GM18519 (cell line): ENCODE results near the gene TMEM254.
"Not testable (repeated sequence)": the region's sequence is repeated elsewhere in the genome, so short reads cannot be mapped to it uniquely, and the experiment has no call there.

Source experiments
- ATAC-seq: cut with Tn5 transposase; IDR thresholded peaks from one replicate; pipeline ENCODE4 v1.9.1; 2021; ENCODE audit warnings: mild to moderate bottlenecking, moderate library complexity; ENCODE audit not compliant: unreplicated experiment, low FRiP score

TMEM254 gene

DNA sequence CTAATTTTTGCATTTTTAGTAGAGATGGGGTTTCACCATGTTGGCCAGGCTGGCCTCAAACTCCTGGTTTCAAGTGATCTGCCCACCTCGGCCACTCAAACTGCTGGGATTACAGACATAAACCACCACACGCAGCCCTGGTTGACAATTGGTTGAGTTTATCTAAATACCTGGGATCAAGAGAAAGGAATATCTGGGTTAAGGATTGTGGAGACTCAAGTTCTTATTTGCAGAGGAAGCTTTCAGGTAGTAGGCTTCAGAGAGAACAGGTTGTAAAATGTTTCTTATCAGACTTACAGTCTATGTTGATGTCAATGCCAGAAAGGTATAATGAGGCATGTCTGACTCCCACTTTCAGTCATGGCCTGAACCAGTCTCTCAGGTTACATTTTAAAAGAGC is 5.9 kb upstream of the TMEM254 start:
- no peak for ATAC-seq

DNA sequence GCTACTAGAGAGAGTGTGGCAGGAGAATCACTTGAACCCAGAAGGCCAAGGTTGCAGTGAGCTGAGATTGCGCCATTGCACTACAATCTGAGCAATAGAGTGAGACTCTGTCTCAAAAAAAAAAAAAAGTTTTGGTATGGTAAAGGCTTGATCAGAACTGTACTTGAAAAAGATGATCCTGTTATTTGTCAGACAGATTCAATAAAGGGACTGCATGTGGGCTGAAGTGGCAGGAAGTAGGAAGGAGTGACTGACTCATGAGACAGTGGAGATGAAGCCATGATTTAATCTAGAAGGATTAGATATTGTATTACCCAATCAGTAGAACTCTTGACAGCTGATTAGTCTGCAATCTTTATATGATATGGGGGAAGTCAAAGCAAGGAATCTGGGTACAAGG is 2.7 kb upstream of the TMEM254 start:
- ATAC-seq, result no peak

- no peak for ATAC-seq
Measured at GRCh38 chr10:80077869-80078447, 507 bp upstream of the TMEM254 start.

DNA sequence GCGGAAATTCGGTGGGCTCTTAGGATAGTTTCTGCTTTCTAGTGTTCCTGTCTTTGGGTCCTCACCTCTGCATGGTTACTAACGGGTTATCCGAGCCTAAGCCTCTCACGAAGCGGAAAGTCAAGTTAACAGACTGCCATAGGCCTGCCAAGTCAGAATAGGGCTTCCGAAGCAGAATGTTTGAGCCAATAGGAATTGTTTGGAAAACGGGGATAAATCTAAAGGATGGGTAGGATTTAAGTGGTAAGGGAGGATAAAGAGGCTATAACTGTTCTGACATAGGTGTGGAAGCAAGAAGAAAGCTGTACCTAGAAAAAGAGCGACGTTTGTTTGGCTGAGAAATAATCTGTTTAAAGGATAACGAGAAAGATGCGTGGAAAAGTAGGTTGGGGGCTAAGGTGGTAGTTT is 851 bp downstream of the TMEM254 start:
- no peak for ATAC-seq

DNA sequence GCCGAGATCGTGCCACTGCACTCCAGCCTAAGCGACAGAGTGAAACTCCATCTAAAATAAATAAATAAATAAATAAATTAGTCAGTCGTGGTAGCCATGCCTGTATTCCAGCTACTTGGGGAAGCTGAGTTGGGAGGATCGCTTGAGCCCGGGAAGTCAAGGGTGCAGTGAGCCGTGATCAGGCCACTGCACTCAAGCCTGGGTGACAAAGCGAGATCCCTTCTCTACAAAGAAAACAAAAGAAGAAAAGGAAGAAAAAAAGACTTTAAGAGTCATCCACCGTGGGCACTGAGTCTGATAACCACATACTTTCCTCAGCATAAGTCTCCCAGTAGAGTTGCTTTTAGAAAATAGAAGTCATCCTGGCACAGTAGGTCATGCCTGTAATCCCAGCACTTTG is 2.6 kb downstream of the TMEM254 start:
- no peak for ATAC-seq

DNA sequence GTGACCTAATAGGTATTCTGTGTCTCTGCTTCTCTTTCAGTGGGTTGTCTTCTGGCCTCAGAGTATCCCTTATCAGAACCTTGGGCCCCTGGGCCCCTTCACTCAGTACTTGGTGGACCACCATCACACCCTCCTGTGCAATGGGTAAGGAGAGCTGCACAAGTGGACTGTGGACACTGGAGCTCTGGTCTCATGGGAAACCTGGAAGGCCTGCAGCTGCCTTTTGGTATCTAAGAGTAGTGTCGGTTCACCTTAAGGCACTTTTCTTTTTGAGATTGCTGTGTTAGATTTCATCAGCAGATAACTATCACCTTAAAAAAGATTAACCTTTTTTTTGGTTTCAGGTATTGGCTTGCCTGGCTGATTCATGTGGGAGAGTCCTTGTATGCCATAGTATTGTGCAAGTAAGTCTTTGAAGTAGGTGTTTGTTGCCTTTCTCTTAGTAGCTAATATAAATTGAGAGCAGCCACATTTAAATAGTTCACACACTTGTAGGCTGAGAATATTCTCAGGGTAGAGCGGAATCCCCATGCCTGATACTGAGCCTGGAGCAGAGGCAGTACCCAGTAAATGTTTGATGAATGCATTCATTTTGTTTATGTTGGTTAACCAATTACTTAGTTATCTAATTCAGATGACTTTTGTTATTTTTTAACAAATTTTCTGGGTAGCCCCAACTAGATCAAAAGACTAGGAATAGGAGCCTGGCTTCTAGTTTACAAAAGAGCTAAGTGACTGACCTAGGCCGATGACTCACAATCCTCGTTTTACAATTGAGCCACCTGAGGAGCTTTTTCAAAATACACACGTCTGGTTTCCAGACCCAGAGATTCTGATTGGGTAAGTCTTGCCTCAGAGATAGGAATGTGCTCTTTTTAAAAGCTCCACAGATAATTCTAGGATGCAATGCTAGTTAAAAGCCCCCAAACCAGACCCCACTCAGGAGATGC is 3.6 kb downstream of the TMEM254 start:
- ATAC-seq, result no peak

- no peak for ATAC-seq
Measured at GRCh38 chr10:80090121-80090520, 11.7 kb downstream of the TMEM254 start.

DNA sequence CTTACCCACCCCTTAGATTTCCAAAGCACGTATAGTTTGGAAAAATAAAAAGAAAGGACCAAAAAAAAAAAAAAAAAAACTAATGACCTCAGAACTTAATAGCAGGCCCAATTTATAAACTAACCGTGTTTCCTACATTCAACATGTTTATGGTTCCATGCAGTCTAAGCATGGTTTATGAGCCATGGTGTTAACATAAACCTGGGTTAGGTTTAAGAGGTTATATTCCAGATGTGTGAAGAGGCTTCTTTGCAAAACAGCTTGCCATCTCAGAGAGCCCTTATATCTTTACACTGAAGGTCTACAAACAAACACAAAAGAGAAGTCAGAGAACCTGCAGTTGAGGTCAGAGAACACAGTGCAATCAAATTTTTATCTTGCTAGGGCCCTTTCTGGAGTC is 15.8 kb downstream of the TMEM254 start:
- ATAC-seq, result no peak

DNA sequence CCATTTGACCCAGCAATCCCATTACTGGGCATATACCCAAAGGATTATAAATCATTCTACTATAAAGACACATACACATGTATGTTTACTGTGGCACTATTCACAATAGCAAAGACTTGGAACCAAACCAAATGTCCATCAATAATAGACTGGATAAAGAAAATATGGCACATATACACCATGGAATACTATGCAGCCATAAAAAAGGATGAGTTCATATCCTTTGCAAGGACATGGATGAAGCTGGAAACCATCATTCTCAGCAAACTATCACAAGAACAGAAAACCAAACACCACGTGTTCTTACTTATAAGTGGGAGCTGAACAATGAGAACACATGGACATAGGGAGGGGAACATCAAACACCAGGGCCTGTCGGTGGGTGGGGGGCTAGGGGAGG is 19.8 kb downstream of the TMEM254 start:
- not testable (repeated sequence) for ATAC-seq

- not testable (repeated sequence) for ATAC-seq
Measured at GRCh38 chr10:80099295-80099694, 20.8 kb downstream of the TMEM254 start.

DNA sequence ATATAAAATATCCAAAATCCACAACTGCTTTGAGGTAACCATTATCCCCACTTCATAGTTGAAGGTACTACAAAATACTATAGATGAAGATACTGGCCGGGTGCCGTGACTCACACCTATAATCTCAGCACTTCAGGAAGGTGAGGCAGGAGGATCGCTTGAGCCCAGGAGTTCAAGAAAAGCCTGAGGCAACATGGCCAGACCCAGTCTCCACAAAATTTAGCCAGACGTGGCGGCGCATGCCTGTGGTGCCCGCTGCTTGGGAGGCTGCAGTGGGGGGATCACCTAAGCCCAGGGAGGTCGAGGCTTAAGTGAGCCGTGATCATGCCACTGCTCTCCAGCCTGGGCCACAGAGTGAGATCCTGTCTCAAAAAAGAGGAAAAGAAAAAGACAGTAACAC is 21.7 kb downstream of the TMEM254 start:
- ATAC-seq, result no peak

GRCh38 chr10:80100861-80101695 is 22.6 kb downstream of the TMEM254 start:
- no peak for ATAC-seq

- ATAC-seq, result peak; percentile 80
Measured at GRCh38 chr10:80104066-80104926, 25.8 kb downstream of the TMEM254 start.

DNA sequence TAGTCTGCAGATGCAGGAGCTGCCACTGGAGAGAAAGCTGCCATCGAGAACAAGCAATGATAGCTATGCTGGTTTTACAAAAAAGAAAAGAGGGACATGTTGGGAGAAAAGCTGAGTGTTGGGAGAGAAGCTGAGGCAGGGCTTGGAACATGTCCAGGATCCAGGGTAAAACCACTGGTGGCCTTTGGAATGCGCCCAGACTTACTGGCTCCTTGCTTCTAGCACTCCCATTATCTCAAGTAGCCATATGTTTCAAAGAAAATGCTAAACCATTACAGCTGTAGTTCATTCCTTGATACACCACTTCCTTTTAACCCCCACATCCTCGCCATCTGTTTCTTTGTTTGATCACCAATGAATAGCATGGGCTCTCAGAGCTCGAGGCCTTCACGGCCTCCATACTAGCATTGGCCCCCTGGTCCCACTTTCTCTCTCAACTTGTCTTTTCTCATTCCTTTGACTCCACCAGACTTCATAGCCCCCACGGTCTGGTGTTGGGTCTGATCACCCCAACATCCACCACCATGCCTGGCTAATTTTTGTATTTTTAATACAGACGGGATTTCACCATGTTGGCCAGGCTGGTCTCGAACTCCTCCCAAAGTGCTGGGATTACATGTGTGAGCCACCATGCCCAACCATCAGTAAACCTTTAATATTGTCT is 30.2 kb downstream of the TMEM254 start:
- no peak for ATAC-seq

- no peak for ATAC-seq
Measured at GRCh38 chr10:80110986-80111385, 32.5 kb downstream of the TMEM254 start.

DNA sequence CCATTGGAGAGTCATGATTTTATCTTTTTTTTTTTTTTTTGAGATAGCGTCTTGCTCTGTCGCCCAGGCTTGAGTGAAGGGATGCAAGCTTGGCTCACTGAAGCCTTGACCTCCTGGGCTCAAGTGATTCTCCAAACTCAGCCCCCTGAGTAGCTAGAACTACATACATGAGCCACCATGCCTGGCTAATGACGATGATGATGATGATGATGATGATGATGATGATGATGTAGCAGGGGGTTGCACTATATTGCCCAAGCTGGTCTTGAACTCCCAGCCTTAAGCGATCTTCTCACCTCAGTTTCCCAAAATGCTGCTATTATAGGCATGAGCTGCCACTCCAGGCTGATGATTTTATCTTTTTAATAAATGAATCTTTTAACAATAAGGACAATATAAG is 40.2 kb downstream of the TMEM254 start:
- ATAC-seq, result no peak

DNA sequence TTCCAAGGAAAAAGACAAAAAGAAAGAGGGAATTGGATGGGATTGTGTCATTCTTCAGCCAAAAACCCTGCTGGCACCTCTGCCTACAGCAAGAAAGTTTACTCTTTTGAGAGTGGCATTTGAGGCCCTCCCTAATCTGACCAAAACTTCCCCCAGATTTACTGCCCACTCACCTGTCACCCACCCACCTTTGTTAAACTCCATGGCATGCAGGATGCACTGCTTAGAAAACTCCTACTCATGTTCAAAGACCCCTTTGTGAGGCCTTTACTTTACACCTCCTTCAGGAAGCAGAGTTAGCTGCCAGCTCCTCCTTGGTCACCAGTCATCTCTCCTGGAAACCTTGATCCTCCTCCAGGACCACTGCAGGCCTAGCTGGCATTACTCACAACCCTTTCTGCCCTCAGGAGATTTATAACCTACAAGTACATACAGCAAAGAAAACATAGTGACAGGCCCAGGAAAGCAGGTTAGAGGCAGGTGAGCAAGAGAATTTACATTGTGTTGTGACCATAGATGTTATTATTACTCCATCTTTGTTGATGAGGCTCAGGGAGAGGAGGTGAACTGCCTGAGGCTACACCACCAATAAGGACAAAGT is 43.7 kb downstream of the TMEM254 start:
- ATAC-seq, result no peak

DNA sequence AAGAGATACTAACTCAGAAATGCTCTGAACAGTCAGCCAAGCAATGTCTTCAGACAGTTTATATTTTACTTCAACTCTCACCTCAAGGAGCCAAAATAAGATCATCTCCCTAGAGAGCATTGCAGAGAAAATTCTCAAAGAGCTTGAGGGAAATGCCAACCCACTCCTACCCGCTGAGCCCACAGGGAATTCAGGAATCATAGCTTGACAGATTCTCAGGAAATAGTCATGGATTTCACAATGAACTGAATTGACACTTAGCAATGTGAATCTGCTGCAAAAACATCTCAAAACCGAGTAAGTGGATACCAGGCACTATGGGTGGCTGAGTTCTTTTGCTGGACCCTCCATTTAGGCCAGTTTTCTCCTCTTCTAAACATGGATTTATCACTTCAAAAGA is 44.3 kb downstream of the TMEM254 start:
- no peak for ATAC-seq

- no peak for ATAC-seq
Measured at GRCh38 chr10:80126876-80127275, 48.4 kb downstream of the TMEM254 start.
